Hindlimb muscle (tissue), 1 donor: ENCODE data around the gene DCC. TPM values are rescaled to one million over a fixed set of nuclear protein-coding genes. Genes with fewer than 3 reads are reported as not detected.

Experiments
- DNase-seq: peaks from one replicate; pipeline ENCODE4 v3.0.0-alpha.2; 2013
- polyA plus RNA-seq: library from polyadenylated mRNA; unstranded; fragments of 120-200 nt; gene quantifications from one replicate; pipeline ENCODE4 v1.2.1, GENCODE V29; 2013; ENCODE audit not compliant: insufficient read length

DCC gene
- polyA plus RNA-seq, 1 donor, result 0.14 TPM

GRCh38 chr18:52607985-52608384, 268.0 kb downstream of the DCC start:
- no peak for DNase-seq

GRCh38 chr18:52610451-52611115, 270.6 kb downstream of the DCC start:
- no peak for DNase-seq

- no peak for DNase-seq
Measured at GRCh38 chr18:52612406-52612805, 272.4 kb downstream of the DCC start.

GRCh38 chr18:52615321-52615720, 275.3 kb downstream of the DCC start:
- DNase-seq, result no peak

- no peak for DNase-seq
Measured at GRCh38 chr18:52615943-52616342, 275.9 kb downstream of the DCC start.

- DNase-seq, result no peak
Measured at GRCh38 chr18:52617931-52618330, 277.9 kb downstream of the DCC start.

GRCh38 chr18:52620926-52621439, 281.0 kb downstream of the DCC start:
- no peak for DNase-seq

GRCh38 chr18:52624702-52625101, 284.7 kb downstream of the DCC start:
- no peak for DNase-seq

- no peak for DNase-seq
Measured at GRCh38 chr18:52636536-52636935, 296.5 kb downstream of the DCC start.

GRCh38 chr18:52648201-52648600, 308.2 kb downstream of the DCC start:
- DNase-seq, result no peak

GRCh38 chr18:52652391-52652790, 312.4 kb downstream of the DCC start:
- DNase-seq, result no peak

GRCh38 chr18:52657043-52657805, 317.2 kb downstream of the DCC start:
- DNase-seq, result no peak

GRCh38 chr18:52667463-52668065, 327.6 kb downstream of the DCC start:
- no peak for DNase-seq

- no peak for DNase-seq
Measured at GRCh38 chr18:52670896-52671295, 330.9 kb downstream of the DCC start.

GRCh38 chr18:52678034-52678433, 338.0 kb downstream of the DCC start:
- no peak for DNase-seq

- no peak for DNase-seq
Measured at GRCh38 chr18:52678551-52678950, 338.6 kb downstream of the DCC start.

GRCh38 chr18:52679354-52679753, 339.4 kb downstream of the DCC start:
- no peak for DNase-seq

GRCh38 chr18:52682260-52682659, 342.3 kb downstream of the DCC start:
- no peak for DNase-seq

GRCh38 chr18:52685316-52685715, 345.3 kb downstream of the DCC start:
- no peak for DNase-seq

- no peak for DNase-seq
Measured at GRCh38 chr18:52691841-52692240, 351.8 kb downstream of the DCC start.

GRCh38 chr18:52694804-52695203, 354.8 kb downstream of the DCC start:
- no peak for DNase-seq

GRCh38 chr18:52700116-52700515, 360.1 kb downstream of the DCC start:
- no peak for DNase-seq

GRCh38 chr18:52700816-52701215, 360.8 kb downstream of the DCC start:
- no peak for DNase-seq
